ENCODE data around the gene PRDM15.

PRDM15 gene

DNA sequence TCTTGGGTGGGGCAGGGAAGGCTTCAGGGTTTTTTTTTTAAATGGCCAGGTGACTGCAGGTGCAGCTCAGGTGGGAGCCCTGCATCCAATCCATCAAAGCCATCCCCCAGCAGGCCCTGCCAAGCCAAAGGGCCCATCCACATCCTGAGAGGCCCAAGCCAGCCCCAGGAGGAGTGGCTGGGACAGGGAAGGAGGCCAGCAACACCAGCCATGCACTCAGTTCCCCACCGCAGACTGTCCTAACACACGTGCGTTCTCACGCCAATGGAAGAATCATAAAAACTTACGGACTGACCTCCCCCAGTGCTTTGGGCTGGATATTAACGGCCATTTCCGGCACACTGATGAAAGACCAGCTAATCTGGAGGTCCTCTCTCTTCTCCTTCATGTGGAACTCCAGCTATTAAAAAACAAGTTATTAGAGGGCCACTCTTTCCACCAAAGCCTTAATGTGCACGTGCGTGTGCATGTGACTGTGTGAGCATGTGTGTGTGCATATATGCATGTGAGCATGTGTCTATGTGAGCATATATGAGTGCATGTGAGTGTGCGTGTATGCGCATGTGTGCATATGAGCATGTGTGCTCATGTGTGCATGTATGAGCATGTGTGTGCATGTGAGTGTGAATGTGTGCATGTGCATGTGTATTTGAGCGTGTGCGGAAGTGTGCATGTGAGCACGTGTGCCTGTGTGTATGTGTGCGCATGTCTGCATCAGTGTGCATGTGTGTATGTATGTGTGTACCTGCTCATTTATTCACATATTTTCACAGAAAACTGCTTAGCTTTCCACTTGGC lies 39.6 kb upstream of the PRDM15 start:
- DNase-seq (ENCODE audit: low read depth), result no peak
- TF ChIP-seq, protein P1, sequence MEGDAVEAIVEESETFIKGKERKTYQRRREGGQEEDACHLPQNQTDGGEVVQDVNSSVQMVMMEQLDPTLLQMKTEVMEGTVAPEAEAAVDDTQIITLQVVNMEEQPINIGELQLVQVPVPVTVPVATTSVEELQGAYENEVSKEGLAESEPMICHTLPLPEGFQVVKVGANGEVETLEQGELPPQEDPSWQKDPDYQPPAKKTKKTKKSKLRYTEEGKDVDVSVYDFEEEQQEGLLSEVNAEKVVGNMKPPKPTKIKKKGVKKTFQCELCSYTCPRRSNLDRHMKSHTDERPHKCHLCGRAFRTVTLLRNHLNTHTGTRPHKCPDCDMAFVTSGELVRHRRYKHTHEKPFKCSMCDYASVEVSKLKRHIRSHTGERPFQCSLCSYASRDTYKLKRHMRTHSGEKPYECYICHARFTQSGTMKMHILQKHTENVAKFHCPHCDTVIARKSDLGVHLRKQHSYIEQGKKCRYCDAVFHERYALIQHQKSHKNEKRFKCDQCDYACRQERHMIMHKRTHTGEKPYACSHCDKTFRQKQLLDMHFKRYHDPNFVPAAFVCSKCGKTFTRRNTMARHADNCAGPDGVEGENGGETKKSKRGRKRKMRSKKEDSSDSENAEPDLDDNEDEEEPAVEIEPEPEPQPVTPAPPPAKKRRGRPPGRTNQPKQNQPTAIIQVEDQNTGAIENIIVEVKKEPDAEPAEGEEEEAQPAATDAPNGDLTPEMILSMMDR (conservative IDR thresholded peaks at IDR 0.05; ENCODE audit: low read depth, low read length), result no peak
- no peak overlapping the region for H3K4me3 ChIP-seq (ENCODE audit: low read depth, low read length)

DNA sequence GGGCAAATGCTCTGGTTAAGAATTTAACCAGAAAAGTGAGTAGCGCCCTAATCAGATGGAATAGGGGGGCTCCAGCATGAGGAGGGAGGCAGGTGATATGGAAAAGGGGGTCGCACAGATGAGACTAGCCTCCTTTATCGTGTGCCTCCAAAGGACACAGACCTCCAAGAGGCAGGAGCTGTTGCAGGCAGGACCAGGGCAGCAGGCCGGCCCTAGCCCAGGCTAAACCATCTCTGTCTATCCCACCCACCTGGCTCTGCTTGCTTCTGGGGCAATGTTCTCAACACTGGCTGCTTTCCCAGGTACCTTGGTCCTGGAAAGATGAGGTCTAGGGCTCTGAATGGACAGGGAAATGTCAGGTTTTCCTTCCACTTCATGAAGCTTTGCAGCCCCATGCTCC lies 38.4 kb upstream of the PRDM15 start:
- no peak for DNase-seq (ENCODE audit: low read depth)
- no peak overlapping the region for H3K4me3 ChIP-seq (ENCODE audit: low read depth, low read length)
- TF ChIP-seq, protein P1 (conservative IDR thresholded peaks at IDR 0.05; ENCODE audit: low read depth, low read length), result no peak

DNA sequence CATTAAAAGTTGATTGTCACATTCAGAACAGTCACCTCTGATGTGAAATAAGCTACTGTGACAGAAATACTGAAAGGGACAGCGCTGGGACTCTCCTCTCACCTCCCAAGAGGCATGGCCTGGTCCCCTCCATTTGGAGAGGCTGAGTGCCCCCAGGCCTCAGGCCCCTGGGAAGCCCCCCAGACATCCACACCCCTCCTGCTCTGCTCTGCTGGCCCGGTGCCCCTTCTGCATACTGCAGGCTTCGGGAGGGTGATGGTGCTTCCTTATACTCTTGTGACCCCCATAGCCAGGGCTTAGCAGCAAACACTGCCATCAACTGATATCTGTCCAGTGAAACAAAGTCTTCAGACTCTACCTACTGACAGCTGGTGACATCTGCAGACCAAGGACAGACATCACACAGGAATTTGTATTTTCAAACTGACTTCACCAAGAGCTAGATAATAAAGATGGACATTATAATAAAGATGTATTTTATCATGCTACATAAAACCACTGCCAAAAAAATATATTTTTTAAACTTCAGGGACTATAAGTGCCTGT lies 37.8 kb upstream of the PRDM15 start:
- TF ChIP-seq, protein P1 (conservative IDR thresholded peaks at IDR 0.05; ENCODE audit: low read depth, low read length), result no peak
- H3K4me3 ChIP-seq (ENCODE audit: low read depth, low read length), result no peak overlapping the region
- DNase-seq (ENCODE audit: low read depth), result no peak

DNA sequence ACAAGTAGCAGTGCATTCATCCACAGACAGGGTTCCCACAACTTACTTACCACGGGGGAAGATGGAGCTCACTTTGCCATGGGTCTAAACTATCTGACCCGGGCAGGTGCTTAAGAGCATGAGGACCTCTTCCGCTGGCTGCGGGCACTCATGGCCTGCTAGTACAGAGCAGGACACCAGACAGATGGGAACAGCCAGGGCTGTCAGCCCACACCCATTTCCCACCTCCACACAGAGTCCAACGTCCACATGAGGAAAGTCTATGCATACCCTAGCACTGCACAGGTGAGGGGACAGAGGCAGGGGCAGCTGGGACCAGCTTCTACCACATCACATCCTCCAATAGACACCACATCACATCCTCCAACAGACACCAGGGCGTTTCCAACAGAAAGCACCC lies 35.8 kb upstream of the PRDM15 start:
- H3K4me3 ChIP-seq (ENCODE audit: low read depth, low read length), result no peak overlapping the region
- DNase-seq (ENCODE audit: low read depth), result no peak
- TF ChIP-seq, protein P1 (conservative IDR thresholded peaks at IDR 0.05; ENCODE audit: low read depth, low read length), result no peak

DNA sequence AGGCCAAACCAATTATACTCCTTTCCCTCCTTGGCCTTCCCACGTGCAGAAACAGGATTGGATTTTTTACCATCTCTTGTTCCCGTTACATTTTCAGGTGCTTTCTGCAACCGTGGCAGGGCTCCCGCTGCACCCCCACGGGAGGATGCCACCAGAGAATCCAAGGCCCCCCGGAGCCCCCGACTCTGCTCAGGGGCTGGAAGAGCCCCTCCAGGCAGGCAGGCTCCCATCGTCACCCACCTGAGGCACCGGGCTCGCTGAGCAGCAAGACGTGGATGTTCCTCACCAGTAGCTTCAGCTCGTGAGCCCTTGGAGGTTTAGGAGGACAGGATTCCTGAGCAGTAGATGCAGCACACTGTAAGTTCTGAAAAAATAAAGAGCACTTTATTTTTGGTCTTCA lies 35.2 kb upstream of the PRDM15 start:
- TF ChIP-seq, protein P1 (conservative IDR thresholded peaks at IDR 0.05; ENCODE audit: low read depth, low read length), result no peak
- H3K4me3 ChIP-seq (ENCODE audit: low read depth, low read length), result no peak overlapping the region
- no peak for DNase-seq (ENCODE audit: low read depth)

DNA sequence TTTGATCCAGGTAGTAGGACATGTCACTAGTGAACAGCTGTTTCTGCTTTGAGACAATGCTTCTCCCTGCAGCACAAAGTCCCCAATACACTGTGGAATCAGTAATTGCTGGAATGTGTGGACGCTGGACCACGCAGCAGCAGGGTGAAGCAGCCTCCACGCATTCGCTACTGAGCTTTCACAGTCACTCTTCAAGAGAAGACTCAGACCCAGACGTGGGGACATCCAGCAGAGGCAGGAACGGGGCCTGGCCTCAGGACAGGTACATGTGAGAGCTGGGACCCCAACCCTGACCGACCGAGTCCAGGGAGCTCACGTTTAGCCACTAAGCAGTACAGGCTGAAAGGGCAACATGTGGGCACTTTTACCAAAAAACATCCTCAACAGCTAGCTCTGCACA lies 34.1 kb upstream of the PRDM15 start:
- TF ChIP-seq, protein P1 (conservative IDR thresholded peaks at IDR 0.05; ENCODE audit: low read depth, low read length), result no peak
- no peak for DNase-seq (ENCODE audit: low read depth)
- H3K4me3 ChIP-seq (ENCODE audit: low read depth, low read length), result no peak overlapping the region

DNA sequence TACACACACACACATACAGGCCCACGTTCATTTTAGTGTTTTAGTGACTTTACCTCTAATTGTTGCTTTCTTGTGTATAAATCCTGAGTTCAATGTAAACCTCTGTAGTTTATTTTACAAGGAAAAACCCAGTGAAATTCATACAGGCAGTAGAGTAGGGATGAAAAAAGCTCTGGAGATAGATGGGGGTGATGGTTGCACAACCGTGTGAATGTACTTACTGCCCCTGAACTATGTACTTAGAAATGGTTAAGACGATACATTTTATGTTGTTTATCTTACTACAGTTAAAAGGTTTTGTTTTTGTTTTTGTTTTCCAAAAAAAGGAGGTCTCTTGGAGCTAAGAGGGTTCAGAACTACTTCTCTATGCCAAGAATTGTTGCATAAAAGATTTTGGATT lies 29.7 kb upstream of the PRDM15 start:
- DNase-seq (ENCODE audit: low read depth), result no peak
- TF ChIP-seq, protein P1 (conservative IDR thresholded peaks at IDR 0.05; ENCODE audit: low read depth, low read length), result no peak

More for the DNA sequence above, 29.7 kb upstream of the PRDM15 start:
- H3K4me3 ChIP-seq (ENCODE audit: low read depth, low read length), result no peak overlapping the region
